ENCODE data around the gene PPFIA1. TPM values are rescaled to one million over a fixed set of nuclear protein-coding genes. Genes with fewer than 3 reads are reported as not detected.

Gene PPFIA1
- polyA plus RNA-seq, 1 of the 3 experiments (the other 2 are of a cell fraction), result 37.4 TPM

GRCh38 chr11:70409871-70410270 is 139.4 kb downstream of the PPFIA1 start (continued):
- TF ChIP-seq, protein P1, sequence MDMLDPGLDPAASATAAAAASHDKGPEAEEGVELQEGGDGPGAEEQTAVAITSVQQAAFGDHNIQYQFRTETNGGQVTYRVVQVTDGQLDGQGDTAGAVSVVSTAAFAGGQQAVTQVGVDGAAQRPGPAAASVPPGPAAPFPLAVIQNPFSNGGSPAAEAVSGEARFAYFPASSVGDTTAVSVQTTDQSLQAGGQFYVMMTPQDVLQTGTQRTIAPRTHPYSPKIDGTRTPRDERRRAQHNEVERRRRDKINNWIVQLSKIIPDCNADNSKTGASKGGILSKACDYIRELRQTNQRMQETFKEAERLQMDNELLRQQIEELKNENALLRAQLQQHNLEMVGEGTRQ (IDR thresholded peaks at IDR 0.05; ENCODE audit: borderline replicate concordance, low read depth, low read length), result no peak
- no peak for TF ChIP-seq NFIC (IDR thresholded peaks at IDR 0.05; ENCODE audit: borderline replicate concordance)
- TF ChIP-seq NRF1 (IDR thresholded peaks at IDR 0.05; ENCODE audit: low read depth, low read length), result no peak
- no peak for TF ChIP-seq SMC3 (IDR thresholded peaks at IDR 0.05; ENCODE audit: low read depth, low read length)
- no peak for TF ChIP-seq FOXM1 (IDR thresholded peaks at IDR 0.05; ENCODE audit: low read depth)
- no peak for TF ChIP-seq RAD21 (IDR thresholded peaks at IDR 0.05; ENCODE audit: low read length)

GRCh38 chr11:70410276-70411205 is 140.1 kb downstream of the PPFIA1 start:
- CTCF ChIA-PET, result no interaction called here
- H3K79me2 ChIP-seq (ENCODE audit: insufficient read depth), result peaks cover 84% of the 10 kb centered on the region

More at GRCh38 chr11:70410276-70411205, 140.1 kb downstream of the PPFIA1 start:
- H3K36me3 ChIP-seq (replicated peaks in 1 of 2; ENCODE audit: control insufficient read depth in 1 of 2, insufficient read depth in 2 of 2, low read length in 1 of 2), result peaks cover 61 to 92% of the 10 kb centered on the region in 2 experiments
- H3K27ac ChIP-seq (ENCODE audit: low read depth in 2 of 2, low read length in 1 of 2), result no peak overlapping the region
- H3K4me2 ChIP-seq, result no peak overlapping the region
- H2AFZ ChIP-seq (ENCODE audit: low read depth), result no peak overlapping the region
- no peaks in the 10 kb centered on the region for H3K4me1 ChIP-seq (ENCODE audit: control insufficient read depth in 1 of 2, insufficient read depth in 2 of 2, low read depth in 1 of 2, low read length in 1 of 2)
- no peak overlapping the region for H3K9ac ChIP-seq
- H3F3A ChIP-seq (replicated peaks; ENCODE audit: insufficient read depth), result peaks cover 7% of the 10 kb centered on the region
- 96% methylated on average over 20 of the region's 29 CpGs for WGBS (ENCODE audit: low lambda C conversion rate)
- no peak overlapping the region for H3K4me3 ChIP-seq (ENCODE audit: low read depth in 2 of 2, low read length in 1 of 2)
- POLR2A ChIA-PET, result no interaction called here
- H4K20me1 ChIP-seq (ENCODE audit: insufficient read depth), result peaks cover 63% of the 10 kb centered on the region
- no peaks in the 10 kb centered on the region for H3K27me3 ChIP-seq (ENCODE audit: insufficient read depth)
- no peaks in the 10 kb centered on the region for H3K9me3 ChIP-seq
- no peak for TF ChIP-seq RXRA (IDR thresholded peaks at IDR 0.05; ENCODE audit: borderline replicate concordance, low read depth)
- TF ChIP-seq NFIC (IDR thresholded peaks at IDR 0.05; ENCODE audit: borderline replicate concordance), result no peak
- TF ChIP-seq FOSL2 (IDR thresholded peaks at IDR 0.05; ENCODE audit: borderline replicate concordance, low read depth), result no peak
- no peak for TF ChIP-seq GATA2 (CRISPR knock-in tag; IDR thresholded peaks at IDR 0.05)
- no peak for TF ChIP-seq EP300 (IDR thresholded peaks at IDR 0.05; ENCODE audit: borderline replicate concordance in 1 of 2, low read depth in 1 of 2, low read length in 1 of 2)
- TF ChIP-seq FOXM1 (IDR thresholded peaks at IDR 0.05; ENCODE audit: low read depth), result no peak
- TF ChIP-seq, protein P1 (IDR thresholded peaks at IDR 0.05; ENCODE audit: borderline replicate concordance, low read depth, low read length), result no peak
- TF ChIP-seq PBX3 (IDR thresholded peaks at IDR 0.05), result no peak
- no peak for TF ChIP-seq FOXJ3 (CRISPR knock-in tag; IDR thresholded peaks at IDR 0.05)
- TF ChIP-seq MAX (IDR thresholded peaks at IDR 0.05; ENCODE audit: low read depth), result no peak
- TF ChIP-seq TCF12 (IDR thresholded peaks at IDR 0.05), result no peak
- TF ChIP-seq GABPA (IDR thresholded peaks at IDR 0.05; ENCODE audit: low read depth), result no peak
- TF ChIP-seq, protein P2, sequence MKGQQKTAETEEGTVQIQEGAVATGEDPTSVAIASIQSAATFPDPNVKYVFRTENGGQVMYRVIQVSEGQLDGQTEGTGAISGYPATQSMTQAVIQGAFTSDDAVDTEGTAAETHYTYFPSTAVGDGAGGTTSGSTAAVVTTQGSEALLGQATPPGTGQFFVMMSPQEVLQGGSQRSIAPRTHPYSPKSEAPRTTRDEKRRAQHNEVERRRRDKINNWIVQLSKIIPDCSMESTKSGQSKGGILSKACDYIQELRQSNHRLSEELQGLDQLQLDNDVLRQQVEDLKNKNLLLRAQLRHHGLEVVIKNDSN (IDR thresholded peaks at IDR 0.05; ENCODE audit: borderline replicate concordance, low read depth), result no peak
- TF ChIP-seq ELF1 (IDR thresholded peaks at IDR 0.05), result no peak
- TF ChIP-seq, protein P3, sequence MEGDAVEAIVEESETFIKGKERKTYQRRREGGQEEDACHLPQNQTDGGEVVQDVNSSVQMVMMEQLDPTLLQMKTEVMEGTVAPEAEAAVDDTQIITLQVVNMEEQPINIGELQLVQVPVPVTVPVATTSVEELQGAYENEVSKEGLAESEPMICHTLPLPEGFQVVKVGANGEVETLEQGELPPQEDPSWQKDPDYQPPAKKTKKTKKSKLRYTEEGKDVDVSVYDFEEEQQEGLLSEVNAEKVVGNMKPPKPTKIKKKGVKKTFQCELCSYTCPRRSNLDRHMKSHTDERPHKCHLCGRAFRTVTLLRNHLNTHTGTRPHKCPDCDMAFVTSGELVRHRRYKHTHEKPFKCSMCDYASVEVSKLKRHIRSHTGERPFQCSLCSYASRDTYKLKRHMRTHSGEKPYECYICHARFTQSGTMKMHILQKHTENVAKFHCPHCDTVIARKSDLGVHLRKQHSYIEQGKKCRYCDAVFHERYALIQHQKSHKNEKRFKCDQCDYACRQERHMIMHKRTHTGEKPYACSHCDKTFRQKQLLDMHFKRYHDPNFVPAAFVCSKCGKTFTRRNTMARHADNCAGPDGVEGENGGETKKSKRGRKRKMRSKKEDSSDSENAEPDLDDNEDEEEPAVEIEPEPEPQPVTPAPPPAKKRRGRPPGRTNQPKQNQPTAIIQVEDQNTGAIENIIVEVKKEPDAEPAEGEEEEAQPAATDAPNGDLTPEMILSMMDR (IDR thresholded peaks at IDR 0.05), result no peak
- TF ChIP-seq MEF2A (IDR thresholded peaks at IDR 0.05; ENCODE audit: borderline replicate concordance, low read depth), result no peak
- TF ChIP-seq POLR2AphosphoS5 (IDR thresholded peaks at IDR 0.05; ENCODE audit: low read depth, low read length), result no peak
- TF ChIP-seq JUND (IDR thresholded peaks at IDR 0.05), result no peak
- TF ChIP-seq EZH2phosphoT487 (IDR thresholded peaks at IDR 0.05; ENCODE audit: borderline replicate concordance, low read depth), result no peak
- H3K9me2 ChIP-seq, result no peaks in the 10 kb centered on the region
- no peak for DNase-seq
